ENCODE results near the gene MORC2. TPM values are rescaled to one million over a fixed set of nuclear protein-coding genes. Genes with fewer than 3 reads are reported as not detected.

Gene MORC2
- total RNA-seq, 4 donors from 2014 or later = 19.4 to 21.6 (median 20.9) TPM

DNA sequence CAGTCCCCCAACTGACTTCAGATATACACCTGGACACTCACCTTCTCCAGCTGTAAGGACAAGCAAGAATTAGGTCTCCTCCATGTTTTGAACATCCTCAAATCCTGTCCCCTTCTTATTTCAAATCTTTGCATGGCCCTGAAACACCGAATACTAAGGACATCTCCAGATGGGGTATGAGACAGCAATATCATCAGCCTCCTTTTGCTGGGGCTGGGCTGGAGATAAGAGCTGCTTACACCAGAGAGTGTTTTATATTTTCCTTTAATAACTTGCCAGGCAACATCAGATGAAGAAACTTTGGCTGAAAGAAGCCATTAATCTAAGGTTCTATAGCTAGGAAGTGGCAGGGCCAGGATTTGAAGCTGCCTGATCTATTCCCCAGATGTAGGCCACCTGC, 22.1 kb upstream of the MORC2 start:
- TF ChIP-seq, protein P1, sequence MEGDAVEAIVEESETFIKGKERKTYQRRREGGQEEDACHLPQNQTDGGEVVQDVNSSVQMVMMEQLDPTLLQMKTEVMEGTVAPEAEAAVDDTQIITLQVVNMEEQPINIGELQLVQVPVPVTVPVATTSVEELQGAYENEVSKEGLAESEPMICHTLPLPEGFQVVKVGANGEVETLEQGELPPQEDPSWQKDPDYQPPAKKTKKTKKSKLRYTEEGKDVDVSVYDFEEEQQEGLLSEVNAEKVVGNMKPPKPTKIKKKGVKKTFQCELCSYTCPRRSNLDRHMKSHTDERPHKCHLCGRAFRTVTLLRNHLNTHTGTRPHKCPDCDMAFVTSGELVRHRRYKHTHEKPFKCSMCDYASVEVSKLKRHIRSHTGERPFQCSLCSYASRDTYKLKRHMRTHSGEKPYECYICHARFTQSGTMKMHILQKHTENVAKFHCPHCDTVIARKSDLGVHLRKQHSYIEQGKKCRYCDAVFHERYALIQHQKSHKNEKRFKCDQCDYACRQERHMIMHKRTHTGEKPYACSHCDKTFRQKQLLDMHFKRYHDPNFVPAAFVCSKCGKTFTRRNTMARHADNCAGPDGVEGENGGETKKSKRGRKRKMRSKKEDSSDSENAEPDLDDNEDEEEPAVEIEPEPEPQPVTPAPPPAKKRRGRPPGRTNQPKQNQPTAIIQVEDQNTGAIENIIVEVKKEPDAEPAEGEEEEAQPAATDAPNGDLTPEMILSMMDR (IDR thresholded peaks at IDR 0.05; ENCODE audit: low read depth) = no peak

GRCh38 chr22:30989474-30989873, 20.9 kb upstream of the MORC2 start:
- TF ChIP-seq, protein P1 (IDR thresholded peaks at IDR 0.05; ENCODE audit: low read depth) = no peak

DNA sequence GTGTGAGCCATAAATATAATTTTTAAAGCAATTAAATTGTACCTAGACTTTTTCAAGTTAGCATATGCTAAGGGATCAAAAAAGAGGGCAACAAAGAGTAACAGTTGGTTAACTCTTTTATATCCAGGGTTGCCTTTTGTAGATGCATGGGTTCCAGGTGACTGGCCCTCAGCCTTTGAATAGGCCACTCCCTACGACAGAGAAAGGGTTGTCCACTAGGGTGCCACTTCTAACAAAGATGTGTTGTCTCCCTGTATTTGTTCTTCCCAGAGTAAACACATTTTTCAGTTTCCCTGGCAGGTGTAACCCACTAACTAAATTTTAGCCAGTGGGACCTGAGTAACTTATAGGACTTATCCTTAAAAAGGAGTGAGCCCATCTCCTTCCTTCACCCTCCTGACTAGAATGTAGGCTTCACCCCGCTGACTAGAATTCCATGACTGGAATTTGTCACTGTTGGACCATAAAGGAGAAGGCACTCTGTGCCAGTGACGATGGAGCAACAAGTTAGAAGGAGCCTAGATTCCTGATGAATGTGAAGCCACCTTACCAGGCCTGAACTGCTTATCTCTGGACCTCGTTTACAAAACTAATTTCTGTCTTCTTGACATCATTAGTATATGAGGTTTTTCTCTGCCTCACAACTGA, 17.1 kb upstream of the MORC2 start:
- TF ChIP-seq, protein P1 (IDR thresholded peaks at IDR 0.05; ENCODE audit: low read depth) = no peak

DNA sequence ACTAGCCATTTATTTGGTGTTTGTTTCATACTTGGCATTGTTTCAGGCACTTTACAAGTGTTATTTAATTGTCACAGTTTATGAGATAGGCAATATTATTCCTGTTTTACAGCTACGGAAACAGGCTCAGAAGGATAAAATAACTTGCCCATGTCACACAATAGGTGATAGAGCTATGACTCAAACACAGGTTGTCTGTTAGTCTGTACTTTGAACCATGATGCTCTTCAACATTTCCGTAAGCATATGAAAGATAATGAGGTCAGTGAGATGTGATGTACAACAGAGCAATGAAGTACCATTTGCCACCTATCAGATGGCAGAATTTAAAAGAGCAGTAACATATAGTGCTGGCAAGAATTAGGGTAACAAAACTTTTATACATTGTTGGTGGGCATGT, 15.7 kb upstream of the MORC2 start:
- TF ChIP-seq, protein P1 (IDR thresholded peaks at IDR 0.05; ENCODE audit: low read depth) = no peak

DNA sequence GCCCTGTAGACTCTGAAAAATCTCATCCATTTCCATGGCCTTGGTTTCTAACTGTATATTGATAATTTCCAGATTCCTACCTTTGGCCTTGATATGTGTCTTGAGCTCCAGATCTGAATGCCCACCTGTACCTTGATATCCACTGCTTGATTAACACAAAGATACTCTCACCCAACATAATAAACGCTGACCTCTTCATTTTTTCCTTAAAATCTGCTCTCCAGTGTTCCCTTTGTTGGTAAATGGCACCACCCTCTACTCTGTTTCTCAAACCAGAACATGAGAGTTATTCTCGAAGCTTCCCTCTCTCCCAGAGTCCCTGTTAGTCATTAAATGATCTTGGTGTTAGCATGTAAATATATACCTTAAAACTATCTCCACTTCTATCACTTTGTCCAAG, 13.9 kb upstream of the MORC2 start:
- TF ChIP-seq, protein P1 (IDR thresholded peaks at IDR 0.05; ENCODE audit: low read depth) = no peak

DNA sequence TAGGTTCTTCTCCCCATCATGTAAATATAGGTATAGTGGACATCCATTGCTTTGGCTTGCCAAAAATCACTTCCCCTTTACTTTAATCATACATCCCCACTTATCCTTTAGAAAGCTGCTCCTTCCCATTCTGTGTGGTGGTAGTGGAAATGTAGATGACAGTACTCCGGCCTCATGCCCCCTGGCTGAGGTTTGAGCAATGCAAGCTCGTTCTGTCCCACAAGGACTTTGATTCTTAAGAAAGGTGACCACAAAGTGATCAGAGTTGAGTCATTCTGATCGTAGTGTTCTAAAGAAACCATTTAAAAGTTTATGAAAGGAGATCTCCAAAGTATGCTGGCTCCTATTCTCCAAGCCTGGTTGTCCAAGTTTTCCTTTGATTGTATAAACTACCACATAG, 11.4 kb upstream of the MORC2 start:
- TF ChIP-seq, protein P1 (IDR thresholded peaks at IDR 0.05; ENCODE audit: low read depth) = no peak

DNA sequence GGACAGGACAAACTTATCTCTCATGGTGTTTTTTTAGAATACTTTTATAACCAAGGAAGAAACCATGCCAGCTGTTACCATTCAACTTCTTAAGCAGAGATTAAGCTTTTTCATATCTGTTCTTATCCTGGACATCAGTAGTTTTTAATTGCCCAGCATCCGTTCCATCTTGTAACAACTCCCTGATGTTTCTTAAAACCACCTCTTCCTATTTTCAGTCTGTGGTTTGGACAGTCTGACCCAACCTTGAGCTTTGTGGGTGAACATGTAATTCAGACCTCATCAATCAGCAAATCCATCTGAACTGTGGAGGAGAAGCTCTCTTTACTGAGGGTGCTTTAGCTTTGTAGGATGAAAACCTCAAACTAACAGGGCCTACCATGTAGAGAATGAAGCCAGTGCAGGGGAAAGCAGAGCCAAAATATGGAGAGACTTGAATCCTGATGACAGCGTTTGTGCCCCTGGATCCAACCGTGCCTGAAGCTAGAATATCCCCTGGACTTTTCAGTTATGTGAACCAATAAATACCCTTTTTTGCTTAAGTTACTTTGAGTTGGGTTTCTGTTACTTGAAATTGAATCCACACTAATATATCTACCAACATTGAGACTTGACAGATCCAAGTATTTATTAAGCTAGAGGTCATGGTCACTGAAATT, 9.9 kb upstream of the MORC2 start:
- TF ChIP-seq, protein P1 (IDR thresholded peaks at IDR 0.05; ENCODE audit: low read depth) = no peak
